Activated T-cell treated with anti-CD3 and anti-CD28 coated beads, Interleukin-2, amount 50 U/mL, for 4 hours (primary cell): Measurements from ENCODE around the gene KCNG4. TPM values are rescaled to one million over a fixed set of nuclear protein-coding genes. Genes with fewer than 3 reads are reported as not detected.

Experiments used
- ATAC-seq, 2 donors: fragments of 200-7000 bp; cut with Tn5 transposase; one replicate each; pipeline ENCODE4 v1.10.0; 2021
- DNase-seq: peaks from one replicate; pipeline ENCODE4 v3.0.0-alpha.2; 2020
- H3K27me3 Mint-ChIP-seq: one replicate; pipeline ENCODE4 v1.8.0; 2021; ENCODE audit warnings: low read depth, mixed read lengths
- H3K36me3 Mint-ChIP-seq: one replicate; pipeline ENCODE4 v1.8.0; 2022; ENCODE audit warnings: mixed read lengths; ENCODE audit not compliant: insufficient read depth
- H3K4me1 Mint-ChIP-seq: one replicate; pipeline ENCODE4 v1.8.0; 2021; ENCODE audit warnings: low read depth, mixed read lengths
- H3K4me3 Mint-ChIP-seq: one replicate; pipeline ENCODE4 v1.8.0; 2021; ENCODE audit warnings: mild to moderate bottlenecking, moderate library complexity, mixed read lengths
- H3K9me3 Mint-ChIP-seq: one replicate; pipeline ENCODE4 v1.8.0; 2021; ENCODE audit warnings: mixed read lengths
- total RNA-seq, 3 donors: library from RNA; stranded (reverse); gene quantifications; one replicate each; pipeline ENCODE4 v1.2.1, GENCODE V29; 2021

Gene KCNG4
- total RNA-seq, 3 donors from 2014 or later: not detected

DNA sequence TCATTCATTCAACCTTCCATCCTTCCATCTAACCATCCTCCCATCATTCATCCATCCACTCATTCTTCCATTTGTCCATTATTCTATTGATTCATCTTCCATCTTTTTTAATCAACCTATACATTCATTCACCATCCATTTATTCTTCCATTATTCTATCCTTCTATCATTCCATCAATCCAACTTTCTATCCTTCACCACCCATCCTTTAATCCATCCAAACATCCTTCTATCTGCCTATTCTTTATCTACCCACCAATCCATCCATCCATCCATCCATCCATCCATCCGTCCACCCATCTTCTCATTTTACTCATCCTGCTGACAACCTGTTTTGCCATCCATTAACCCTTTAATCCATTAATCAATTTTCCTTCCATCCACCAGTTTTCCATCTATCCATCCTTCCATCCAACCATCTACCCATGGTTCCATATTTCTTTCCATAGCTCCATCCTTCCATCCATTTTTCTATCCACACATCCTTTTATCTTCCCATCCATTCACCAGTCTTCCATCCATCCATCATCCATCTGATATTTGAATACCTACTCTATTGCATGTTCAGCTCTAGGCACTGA, 33.0 kb upstream of the KCNG4 start:
- Mint-ChIP-seq H3K4me3 (no peak overlapping the region), H3K9me3 (no peaks in the 10 kb centered on the region), H3K4me1 (no peaks in the 10 kb centered on the region), H3K27me3 (peaks cover 12% of the 10 kb centered on the region), H3K36me3 (no peaks in the 10 kb centered on the region)
- ATAC-seq (no peak), DNase-seq (no peak)

DNA sequence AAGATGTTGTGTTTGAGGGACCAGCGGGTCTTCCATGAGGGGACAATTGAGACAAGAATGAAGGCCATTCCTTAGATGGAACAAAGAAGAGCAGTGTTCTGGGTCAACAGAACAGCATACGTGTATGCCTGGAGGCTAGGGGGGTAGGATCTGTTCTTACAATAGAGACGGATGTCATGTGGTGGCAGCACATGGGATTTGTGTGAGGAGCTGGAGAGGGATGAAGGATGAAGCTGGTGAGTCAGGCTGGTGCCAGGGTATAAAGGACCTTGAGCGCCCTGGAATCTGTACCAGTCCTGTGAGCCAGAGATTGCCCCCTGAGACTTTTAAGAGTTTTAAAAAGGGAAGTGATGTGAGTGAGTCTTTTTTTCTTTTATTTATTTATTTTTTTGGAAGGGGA, 32.1 kb upstream of the KCNG4 start:
- no peak for DNase-seq
- H3K4me1 Mint-ChIP-seq: no peaks in the 10 kb centered on the region
- H3K4me3 Mint-ChIP-seq: no peak overlapping the region
- no peaks in the 10 kb centered on the region for H3K9me3 Mint-ChIP-seq
- no peak for ATAC-seq
- no peaks in the 10 kb centered on the region for H3K36me3 Mint-ChIP-seq
- H3K27me3 Mint-ChIP-seq: peaks cover 14% of the 10 kb centered on the region

DNA sequence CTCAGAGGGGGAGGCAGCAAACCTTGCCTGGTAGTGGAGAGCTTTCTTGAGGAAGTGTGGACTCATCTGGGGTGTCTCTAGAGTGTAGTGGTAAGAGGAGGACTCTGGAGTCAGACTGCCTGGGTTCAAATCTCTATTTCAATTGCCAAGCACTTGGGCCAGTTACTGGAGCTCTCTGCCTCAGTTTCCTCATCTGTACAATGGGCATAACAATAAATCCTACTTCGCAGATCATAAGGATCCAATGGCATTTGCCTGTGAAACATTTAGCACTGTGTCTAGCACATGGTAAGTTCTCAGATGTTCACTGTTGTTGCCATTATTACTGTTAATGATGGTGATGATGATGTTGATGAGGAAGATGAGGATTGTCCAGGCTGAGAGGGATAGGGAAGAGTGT, 31.2 kb upstream of the KCNG4 start:
- Mint-ChIP-seq H3K27me3 (peaks cover 14% of the 10 kb centered on the region), H3K4me3 (no peak overlapping the region), H3K36me3 (no peaks in the 10 kb centered on the region), H3K9me3 (no peaks in the 10 kb centered on the region), H3K4me1 (no peaks in the 10 kb centered on the region)
- DNase-seq: no peak
- ATAC-seq: no peak

DNA sequence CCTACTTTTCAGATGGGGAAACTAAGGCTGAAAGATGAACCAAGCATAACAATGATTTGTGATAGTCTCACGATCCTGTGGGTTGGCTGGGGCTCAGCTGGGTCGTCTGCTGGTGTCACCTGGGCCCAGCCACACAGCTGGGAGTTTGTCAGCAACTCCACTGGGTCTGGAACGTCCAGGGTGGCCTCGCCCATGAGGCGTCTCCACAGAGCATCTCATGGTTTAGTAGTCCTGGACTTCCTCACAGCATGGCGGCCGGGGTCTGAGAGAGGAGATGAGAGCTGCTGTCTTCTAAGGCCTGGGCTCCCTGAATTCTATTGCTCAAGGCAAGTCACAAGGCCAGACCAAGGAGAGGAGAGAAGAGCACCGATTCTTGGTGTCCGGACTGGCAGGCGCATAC, 30.7 kb upstream of the KCNG4 start:
- no peaks in the 10 kb centered on the region for H3K9me3 Mint-ChIP-seq
- DNase-seq: no peak
- H3K27me3 Mint-ChIP-seq: peaks cover 8% of the 10 kb centered on the region
- H3K4me3 Mint-ChIP-seq: no peak overlapping the region
- no peak for ATAC-seq
- no peaks in the 10 kb centered on the region for H3K36me3 Mint-ChIP-seq
- H3K4me1 Mint-ChIP-seq: no peaks in the 10 kb centered on the region

DNA sequence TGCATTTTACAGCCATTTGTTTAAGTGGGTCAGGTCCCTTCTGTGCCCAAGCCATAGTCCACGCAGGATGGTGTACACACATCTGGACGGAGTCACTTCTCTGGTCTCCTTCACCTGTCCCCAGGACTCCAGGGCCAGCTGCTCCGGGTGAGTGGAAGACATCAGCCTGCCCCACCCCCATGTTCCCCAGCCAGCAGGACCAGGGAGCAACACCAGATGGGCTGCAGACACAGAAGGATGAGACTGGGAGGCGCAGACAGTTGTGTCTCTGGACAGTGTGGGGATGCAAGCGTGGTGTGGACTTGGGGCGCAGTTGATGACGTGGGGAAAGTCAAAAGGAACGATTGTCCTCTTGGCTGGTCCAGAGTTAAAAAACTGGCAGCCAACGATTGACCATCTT, 30.3 kb upstream of the KCNG4 start:
- ATAC-seq (no peak), DNase-seq (no peak)
- no peaks in the 10 kb centered on the region for H3K4me1 Mint-ChIP-seq
- H3K4me3 Mint-ChIP-seq: no peak overlapping the region
- H3K9me3 Mint-ChIP-seq: no peaks in the 10 kb centered on the region
- peaks cover 7% of the 10 kb centered on the region for H3K27me3 Mint-ChIP-seq
- no peaks in the 10 kb centered on the region for H3K36me3 Mint-ChIP-seq

DNA sequence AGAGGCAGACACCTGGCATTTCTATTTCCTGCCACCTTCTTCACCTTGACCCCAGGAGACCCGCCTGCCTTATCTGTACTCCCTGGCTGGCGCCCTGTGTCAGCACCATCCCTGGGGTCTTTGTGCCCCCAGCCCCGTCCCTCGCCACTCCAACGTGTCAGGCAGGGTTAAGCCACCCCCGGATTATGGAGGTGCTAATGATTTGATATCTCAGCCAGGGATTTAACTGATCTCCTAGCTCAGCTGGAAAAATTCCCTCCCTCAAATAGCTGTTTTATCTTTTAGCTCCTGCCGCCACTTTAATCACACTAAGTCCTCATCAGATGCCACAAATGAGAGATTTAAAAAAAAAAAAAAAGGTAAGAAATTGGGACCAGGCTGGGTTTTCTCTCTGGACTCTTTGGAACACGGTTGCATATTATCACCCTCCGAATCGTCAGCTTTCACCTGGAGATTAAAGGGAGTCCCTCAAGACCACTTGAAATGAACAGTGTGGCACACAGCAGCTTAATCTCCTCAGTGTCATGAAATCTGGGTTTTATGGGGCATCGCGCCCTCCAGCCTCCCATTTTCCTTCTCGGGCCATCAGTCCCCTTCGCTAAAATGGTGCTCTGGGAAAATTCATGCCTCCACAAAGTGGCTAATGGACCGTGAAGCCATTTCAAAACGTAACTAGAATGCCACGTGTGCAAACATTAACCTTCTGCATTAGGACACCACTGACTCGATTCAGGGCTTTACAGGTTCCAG, 28.7 kb upstream of the KCNG4 start:
- H3K9me3 Mint-ChIP-seq: no peaks in the 10 kb centered on the region
- no peaks in the 10 kb centered on the region for H3K36me3 Mint-ChIP-seq
- no peak for ATAC-seq

DNA sequence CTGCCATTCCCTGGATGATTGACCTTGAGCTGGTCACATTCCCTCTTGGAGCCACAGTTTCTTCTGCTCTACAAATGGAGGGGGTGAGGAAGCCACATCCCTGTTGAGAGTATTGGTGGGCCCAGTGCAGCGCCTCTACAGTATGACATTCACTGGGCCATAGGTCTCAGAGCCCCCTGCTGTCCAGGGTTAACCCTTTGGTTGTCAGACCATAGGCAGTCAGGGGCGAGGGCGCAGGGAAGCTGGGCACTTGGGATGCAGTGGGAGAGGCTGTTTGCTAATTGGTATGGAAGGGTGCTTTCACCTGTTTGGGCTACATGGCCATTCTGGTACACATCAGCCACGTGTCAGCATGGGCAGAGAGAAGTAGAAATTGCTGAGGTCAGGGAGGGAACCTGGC, 27.6 kb upstream of the KCNG4 start:
- no peak for ATAC-seq
- Mint-ChIP-seq H3K36me3 (no peaks in the 10 kb centered on the region), H3K4me3 (no peak overlapping the region), H3K27me3 (peaks cover 20% of the 10 kb centered on the region), H3K9me3 (no peaks in the 10 kb centered on the region), H3K4me1 (no peaks in the 10 kb centered on the region)
- no peak for DNase-seq

More for the DNA sequence above, 28.7 kb upstream of the KCNG4 start:
- Mint-ChIP-seq H3K4me1 (no peaks in the 10 kb centered on the region), H3K27me3 (peaks cover 18% of the 10 kb centered on the region), H3K4me3 (no peak overlapping the region)
- no peak for DNase-seq

DNA sequence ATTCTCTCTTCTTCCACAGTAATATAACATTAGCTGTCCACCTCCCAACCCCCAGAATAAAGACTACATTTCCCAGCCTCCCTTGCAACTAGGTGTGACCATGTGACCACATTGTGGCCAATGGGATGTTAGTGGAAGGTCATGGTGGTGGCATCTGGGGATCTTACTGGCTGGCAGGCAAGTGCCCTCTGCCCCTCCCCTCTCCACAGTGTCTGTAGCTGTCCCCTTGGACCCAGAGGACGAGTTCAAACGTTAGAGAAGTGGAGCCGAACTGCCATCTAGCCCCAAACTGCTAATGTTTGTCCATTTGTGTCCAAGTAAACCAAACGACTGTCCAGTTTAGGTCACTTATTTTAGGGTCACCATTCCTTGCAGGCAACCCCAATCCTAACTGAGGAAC, 26.6 kb upstream of the KCNG4 start:
- Mint-ChIP-seq H3K9me3 (no peaks in the 10 kb centered on the region), H3K27me3 (peaks cover 25% of the 10 kb centered on the region), H3K36me3 (no peaks in the 10 kb centered on the region), H3K4me1 (no peaks in the 10 kb centered on the region), H3K4me3 (no peak overlapping the region)
- DNase-seq (no peak), ATAC-seq (peak; percentile 59 to 69)

DNA sequence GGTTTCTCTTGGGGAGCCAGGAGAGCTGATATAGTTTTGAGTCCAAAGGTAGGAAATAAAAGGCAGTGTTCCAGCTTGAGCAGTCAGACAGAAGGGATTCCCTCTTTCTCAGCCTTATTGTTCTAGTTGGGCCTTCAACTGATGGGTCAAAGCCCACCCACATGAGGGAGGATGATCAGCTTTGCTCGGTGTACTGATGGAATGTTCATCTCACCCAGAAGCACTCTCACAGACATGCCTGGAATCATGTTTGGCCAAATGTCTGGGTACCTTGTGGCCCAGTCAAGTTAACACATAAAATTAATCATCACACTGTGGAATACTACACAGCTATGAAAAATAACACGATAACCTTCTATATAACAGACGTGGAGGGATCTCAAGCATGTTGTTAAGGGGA, 23.1 kb upstream of the KCNG4 start:
- DNase-seq (no peak), ATAC-seq (no peak)
- Mint-ChIP-seq H3K4me3 (no peak overlapping the region), H3K9me3 (no peaks in the 10 kb centered on the region), H3K4me1 (no peaks in the 10 kb centered on the region), H3K27me3 (peaks cover 27% of the 10 kb centered on the region), H3K36me3 (no peaks in the 10 kb centered on the region)

DNA sequence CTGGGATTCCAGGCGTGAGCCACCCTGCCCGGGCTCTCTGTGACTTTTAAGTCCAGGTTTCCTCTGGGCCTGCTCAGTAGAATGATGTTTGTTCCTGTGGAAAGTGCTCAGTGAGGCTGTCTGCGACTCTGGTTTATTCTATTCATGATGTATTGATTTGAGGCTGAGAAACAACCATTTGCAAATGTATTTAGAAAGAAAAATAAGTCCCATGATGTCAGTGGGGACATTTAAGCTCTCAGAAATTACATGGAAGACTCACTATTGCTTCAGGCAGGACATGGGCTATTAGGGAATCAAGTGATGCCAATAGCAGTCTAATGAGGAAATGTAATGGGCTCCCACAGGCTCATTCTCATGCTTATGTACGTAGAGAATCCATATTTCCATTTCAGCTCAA, 22.2 kb upstream of the KCNG4 start:
- ATAC-seq: no peak
- Mint-ChIP-seq H3K4me1 (no peaks in the 10 kb centered on the region), H3K4me3 (no peak overlapping the region), H3K9me3 (no peaks in the 10 kb centered on the region), H3K36me3 (no peaks in the 10 kb centered on the region), H3K27me3 (peaks cover 28% of the 10 kb centered on the region)
- no peak for DNase-seq

DNA sequence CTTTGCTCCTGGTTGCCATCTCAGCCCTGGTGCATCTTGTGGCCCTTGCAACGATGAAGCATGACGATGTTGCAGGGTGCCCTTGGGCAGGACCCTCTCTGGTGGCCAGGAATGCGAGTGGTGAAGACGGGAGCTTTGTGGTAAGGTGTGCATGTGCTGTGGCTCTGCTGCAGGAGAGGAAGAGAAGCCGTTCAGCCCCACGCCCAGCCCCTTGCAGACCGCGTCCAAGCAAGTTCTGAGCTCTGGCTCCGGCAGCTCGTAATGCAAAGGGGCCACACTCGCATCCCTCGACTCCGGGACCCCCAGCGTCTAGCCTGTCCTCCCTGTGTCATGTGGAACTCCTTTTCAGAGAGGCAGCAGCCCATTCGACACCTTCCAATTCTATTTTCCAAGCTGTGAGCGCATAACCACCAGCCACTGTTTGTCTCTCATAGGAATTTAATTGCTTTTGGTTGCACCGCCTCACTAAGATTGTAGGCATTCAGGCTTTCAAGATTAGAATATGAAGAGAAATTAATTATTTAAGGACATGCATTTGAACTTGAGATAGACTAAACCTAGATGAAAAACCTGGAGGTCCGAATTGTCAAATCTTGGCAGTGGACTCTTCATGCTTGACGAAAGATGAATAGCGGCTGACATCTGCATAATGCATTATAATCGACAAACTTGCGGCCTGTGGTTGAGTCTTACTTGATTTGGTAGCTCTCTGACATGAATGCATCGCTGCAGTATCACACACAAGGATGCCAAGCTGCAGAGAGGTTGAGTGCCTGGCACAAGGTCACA, 21.1 kb upstream of the KCNG4 start:
- ATAC-seq (no peak), DNase-seq (no peak)
- Mint-ChIP-seq H3K4me1 (no peaks in the 10 kb centered on the region), H3K36me3 (no peaks in the 10 kb centered on the region), H3K27me3 (peaks cover 32% of the 10 kb centered on the region), H3K4me3 (no peak overlapping the region), H3K9me3 (no peaks in the 10 kb centered on the region)

DNA sequence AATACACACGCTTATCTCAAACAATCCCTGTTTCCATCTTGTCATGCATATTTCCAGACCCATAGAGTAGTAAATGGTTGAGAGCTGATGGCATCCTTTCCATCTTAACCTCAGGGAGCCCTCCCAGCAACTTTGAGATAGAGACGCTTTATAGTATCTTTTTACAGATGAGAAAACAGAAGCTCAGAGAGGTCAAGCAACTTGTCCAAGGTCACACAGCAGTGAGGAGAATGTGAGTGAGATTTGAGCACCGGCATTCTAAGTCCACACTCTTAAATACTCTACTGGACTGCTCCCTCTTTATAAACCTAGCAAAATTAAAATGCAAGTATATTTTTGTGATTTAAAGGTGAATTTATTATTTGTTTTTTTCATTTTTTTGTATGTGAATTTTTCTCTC, 19.9 kb upstream of the KCNG4 start:
- Mint-ChIP-seq H3K36me3 (no peaks in the 10 kb centered on the region), H3K9me3 (no peaks in the 10 kb centered on the region), H3K4me3 (no peak overlapping the region), H3K27me3 (peaks cover 28% of the 10 kb centered on the region), H3K4me1 (no peaks in the 10 kb centered on the region)
- DNase-seq (no peak), ATAC-seq (no peak)

DNA sequence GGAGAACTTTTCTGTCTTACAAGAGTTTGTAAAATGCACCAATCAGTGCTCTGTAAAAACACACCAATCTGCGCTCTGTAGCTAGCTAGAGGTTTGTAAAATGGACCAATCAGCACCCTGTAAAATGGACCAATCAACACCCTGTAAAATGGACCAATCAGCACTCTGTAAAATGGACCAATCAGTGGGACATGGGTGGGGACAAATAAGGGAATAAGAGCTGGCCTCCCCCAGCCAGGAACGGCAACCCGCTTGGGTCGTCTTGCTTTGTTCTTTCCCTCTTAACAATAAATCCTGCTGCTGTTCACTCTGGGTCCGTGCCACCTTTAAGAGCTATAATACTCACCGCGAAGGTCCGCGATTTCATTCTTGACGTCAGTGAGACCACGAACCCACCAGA, 18.5 kb upstream of the KCNG4 start:
- Mint-ChIP-seq H3K4me1 (no peaks in the 10 kb centered on the region), H3K36me3 (no peaks in the 10 kb centered on the region), H3K27me3 (peaks cover 23% of the 10 kb centered on the region), H3K9me3 (no peaks in the 10 kb centered on the region), H3K4me3 (no peak overlapping the region)
- DNase-seq (no peak), ATAC-seq (no peak)

DNA sequence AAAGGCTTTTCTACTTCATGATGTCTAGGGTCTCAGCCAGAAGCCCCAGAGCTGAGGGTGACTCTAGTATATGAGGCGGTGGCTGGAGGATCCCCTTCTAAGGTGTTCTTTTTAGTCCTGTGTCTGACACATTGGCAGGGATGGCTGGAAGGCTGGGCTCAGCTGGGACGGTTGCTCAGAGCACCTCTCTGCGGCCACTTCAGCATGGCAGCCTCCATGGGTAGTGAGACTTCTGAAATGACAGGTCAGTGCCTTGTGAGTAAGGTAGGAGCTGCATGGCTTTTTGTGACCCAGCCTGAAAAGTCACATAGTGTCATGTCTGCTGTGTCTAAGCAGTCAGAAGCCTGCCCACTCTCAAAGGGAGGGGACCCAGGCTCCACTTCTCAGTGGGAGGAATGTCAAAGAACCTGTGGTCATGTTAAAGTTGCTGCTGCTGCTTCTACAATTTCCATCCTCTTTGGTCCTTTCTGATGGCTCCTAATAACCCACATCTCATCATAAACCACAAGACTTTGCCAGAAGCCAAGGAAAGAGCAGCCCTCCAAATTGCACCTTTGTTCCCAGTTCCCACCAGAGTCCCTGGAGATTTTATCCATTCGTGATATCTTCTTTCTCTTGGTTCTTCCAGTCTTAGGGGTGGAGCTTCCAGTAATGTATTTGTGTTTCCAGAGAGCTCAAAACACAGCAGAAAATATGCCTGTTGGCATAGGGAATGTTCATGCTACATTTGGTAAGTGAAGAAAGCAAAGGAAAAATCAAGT, 15.4 kb upstream of the KCNG4 start:
- Mint-ChIP-seq H3K4me1 (no peaks in the 10 kb centered on the region), H3K9me3 (no peaks in the 10 kb centered on the region), H3K36me3 (no peaks in the 10 kb centered on the region), H3K4me3 (no peak overlapping the region), H3K27me3 (peaks cover 27% of the 10 kb centered on the region)
- no peak for DNase-seq
- no peak for ATAC-seq
